GDM1 (cell line): ENCODE data around the gene ITPR1.

Source experiments
- DNase-seq: peaks from one replicate; lab custom pipeline; 2025; lab: John Stamatoyannopoulos, UW

ITPR1 gene

GRCh38 chr3:4491855-4492207 lies 1.3 kb upstream of the ITPR1 start:
- DNase-seq, result no peak

- peak; percentile 46 for DNase-seq
These were observed 737 bp upstream of the ITPR1 start for GRCh38 chr3:4492208-4493013.

DNA sequence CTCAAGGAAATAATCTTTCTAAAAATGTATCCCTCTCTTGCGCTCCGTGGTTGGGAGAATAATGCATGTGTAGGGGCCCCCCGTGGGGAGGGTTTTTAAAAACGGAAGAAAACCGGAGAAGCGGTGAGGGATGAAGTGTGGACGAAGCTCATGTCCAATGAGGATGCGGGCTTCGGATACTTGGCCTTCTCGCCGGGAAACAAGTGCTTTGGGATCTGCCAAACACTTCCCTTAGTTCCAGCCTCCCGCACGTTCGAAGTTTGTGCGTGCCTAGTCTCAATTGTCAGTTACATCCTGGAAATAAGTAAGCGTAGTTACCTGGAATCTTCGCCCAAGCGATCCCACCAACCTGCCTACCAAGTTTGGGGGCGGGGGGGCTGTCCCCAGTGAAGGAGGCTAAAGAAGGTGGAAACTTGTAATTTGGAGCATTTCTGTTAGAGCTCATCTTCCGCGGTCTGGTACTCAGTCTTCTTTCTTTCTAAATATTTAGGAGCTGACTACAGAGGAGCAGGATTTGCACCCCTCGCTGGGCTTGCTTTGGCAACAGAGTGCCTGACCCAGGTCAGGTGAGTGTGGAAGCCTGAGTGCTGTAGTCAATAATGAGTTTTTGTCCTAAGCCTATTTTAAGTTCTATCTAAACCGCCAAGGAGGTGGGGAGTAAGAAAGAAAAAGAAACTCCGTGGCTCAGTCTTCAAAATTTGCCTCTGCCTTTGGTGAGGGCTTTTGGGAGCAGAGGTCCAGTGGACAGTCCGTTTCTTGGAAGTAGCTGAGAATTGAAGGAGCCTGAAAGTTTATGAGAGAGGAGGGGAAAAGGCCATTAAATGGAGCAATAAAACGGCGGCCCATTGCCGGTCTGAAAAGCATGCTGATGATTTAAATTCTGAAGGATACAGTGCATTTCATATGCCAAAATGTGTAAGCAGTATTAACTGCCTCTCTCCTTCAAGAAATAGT lies 1.1 kb downstream of the ITPR1 start:
- no peak for DNase-seq

- DNase-seq, result no peak
These were observed 1.7 kb downstream of the ITPR1 start for GRCh38 chr3:4494895-4495264.

DNA sequence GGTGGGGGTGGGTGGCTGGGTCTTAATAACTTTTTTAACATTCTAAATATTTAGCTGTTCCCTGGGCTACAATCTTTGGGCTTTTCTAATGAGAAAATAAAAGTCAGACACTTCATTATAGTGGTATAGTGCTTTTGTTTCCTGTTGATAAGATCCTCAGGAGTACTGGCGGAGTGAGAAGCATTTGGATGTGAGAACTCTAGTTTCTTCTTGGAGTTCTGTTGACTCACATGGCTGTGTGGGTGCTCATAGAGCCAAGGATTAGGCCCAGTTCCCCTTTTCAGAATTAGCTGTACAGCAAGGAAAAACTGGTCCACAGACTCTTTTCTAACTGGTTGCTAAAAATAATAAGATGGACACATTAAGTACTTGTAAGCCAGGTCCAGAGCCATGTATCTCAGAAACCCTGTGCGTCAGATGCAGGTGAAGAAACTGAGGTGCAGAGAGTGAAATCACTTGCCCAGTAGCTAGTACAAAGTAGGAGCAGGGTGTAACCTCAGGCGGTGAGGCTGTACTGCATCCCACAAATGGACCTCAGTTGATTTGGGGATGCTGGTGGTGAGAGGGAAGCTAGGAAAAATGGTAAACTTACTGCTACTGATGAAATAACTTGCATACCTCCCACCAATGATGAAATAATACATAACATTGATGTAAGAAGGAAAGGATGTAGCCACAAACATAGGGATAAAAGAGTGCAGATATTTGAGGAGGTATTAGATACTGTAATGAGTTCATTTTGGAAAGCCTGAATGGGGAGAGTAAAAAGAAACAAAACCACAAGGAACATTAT lies 2.3 kb downstream of the ITPR1 start:
- DNase-seq, result peak; percentile 35

DNA sequence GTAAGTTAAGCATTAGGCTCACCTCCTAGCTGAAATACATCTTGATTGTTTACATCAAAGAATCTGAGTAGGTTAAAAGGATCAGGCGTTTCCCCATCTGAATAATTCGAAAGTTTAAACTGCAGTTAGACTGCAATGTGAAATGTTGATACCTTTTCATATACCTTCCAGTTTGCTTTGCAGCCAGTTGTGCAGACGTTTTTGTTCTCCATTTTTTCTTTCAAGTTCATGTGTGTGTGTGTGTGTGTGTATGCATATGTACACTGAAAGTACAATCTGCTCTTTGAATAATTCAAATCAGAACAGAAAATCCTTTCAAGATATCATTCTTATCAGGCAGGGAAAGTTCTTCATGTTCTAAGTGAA lies 2.9 kb downstream of the ITPR1 start:
- DNase-seq, result no peak

DNA sequence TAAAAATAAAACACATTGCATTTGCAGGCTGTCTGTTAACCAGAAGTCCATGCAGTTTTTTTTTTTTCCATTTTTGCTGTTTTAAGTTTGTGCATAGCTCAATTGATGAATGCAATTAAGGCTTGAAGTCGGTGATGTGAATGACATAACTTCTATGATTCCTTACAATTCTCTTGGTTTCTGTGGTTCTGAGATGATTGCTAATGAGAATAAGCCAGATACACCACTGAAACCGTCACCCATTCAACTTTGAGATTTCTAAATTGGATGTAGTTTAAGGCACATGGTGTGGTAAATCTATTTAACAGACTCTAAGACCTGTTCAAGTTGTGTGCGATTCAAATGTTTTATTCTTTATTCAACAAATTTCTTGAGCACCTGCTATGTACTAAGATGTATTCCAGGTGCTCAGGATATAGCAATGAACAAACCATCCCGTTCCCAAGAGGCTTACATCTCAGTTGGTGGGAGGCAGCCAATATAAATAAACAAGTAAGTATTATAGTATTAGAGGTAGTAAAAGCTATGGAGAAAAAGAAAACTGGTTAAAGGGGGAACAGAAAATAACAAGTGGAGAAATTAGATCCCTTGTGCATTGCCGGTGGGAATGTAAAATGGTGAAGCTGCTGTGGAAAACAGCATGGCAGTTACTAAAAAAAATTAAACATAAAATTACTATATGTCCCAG lies 4.0 kb downstream of the ITPR1 start:
- DNase-seq, result no peak

GRCh38 chr3:4497843-4498324 lies 4.7 kb downstream of the ITPR1 start:
- no peak for DNase-seq

DNA sequence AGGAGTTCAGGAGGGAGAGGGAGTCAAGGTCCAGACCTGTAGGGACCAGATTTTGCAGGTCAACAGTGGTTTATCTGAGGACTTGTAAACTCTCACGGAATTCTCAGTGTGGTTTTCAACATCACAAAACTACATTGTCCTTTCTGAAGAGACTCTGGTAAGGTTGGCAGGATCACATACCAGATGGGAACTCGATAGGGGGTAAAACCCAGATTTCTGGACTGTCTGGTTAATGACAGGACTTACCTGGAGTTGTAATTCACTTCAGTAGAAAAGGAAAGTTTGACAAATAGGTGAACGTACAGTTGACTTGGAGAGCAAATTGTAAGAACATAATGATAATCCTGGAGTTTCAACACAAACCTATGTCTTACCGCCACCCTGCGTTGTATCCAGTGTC lies 5.3 kb downstream of the ITPR1 start:
- DNase-seq, result no peak

GRCh38 chr3:4501437-4501836 lies 8.3 kb downstream of the ITPR1 start:
- DNase-seq, result no peak

GRCh38 chr3:4501927-4502326 lies 8.8 kb downstream of the ITPR1 start:
- no peak for DNase-seq

- DNase-seq, result no peak
These were observed 9.9 kb downstream of the ITPR1 start for GRCh38 chr3:4503050-4503449.

DNA sequence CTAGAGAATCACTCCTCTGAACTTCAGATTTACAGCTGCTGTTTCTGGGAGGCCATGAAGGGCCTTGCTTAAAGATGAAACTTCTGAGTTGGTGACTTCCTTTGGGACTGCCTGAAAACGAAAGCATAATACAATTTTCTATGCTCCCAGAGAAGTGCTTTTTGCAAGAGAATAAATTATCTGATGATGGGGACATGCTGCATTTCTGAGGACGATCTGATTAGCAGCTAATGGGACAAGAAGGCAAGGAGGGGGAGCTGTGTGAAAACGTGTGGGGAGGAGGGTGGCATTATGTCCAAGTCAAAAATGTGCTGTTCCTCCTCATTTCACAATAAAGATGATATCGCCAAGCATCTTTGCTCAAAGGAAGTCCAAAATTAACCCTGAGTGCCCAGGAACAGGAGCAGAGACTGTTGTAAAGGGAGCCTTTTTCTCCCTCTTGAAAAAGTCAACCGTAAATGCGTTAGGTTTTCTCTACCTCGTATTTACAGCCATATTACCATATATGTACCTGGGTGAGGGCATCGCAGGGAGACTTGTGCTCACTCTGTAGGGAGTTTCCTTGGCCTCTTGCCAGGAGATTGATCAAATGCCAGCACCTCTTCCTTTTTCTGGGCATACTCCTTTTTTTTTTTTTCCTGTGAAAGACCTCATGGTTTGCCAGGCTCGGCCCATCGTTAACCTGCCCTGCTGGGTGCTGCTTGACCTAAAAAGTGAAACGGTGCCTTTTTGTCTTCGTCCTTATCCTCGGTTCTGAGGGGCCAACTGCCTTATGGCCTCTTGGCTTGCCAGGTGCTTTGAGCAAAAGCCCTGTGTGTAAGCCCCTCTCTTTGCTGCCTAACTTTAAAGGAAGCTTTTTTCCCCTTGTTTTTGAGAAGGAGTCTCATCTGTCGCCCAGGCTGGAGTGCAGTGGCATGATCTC lies 11.5 kb downstream of the ITPR1 start:
- DNase-seq, result no peak

- DNase-seq, result no peak
These were observed 12.8 kb downstream of the ITPR1 start for GRCh38 chr3:4505688-4506558.

DNA sequence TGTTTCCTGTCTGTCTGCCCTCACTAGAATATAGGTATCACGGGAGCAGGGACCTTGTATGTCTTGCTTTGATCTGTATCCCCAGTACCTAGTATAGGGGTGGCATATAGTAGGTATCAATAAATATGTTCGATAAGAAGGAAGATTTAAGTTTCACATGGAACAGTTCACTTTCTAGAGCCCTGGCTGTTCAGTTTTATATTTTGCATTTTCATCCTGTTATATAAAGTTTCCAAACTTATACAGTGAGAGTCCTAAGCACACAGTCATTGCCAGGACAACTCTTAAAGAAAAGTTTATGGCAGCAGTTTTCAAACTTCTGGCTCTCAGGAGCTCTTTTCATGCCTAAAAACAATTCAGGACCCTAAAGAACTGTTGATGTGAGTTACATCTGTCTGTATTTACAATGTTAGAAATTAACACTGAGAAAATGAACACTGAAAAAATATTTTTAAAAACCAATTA lies 13.4 kb downstream of the ITPR1 start:
- DNase-seq, result no peak

DNA sequence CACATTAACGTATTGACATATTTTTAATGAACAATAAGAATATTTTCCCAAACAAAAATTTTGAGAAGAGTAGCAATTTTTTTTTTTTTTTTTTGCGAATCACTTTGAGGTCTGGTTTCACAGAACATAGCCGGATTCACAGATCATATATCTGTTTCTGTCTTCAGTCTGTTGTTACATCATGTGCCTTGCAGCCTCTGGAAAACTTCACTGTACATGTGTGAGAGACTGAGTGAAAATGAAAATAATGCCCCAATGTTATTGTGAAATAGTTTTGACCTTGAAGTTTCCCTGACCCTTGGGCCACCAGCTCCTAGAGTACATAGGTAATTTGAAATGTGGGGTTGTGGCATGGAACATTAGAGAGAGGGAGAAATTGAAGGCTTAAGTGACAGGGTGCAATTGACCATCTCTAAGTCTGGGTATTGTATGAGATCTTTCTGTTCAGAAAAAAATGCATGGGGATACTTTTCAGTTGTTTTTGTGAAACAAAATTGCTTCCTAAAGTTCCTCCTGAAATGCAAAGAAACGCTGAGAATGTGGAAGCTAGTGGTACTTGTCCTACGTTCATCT lies 14.0 kb downstream of the ITPR1 start:
- DNase-seq, result no peak

- no peak for DNase-seq
These were observed 15.2 kb downstream of the ITPR1 start for GRCh38 chr3:4508048-4508981.

DNA sequence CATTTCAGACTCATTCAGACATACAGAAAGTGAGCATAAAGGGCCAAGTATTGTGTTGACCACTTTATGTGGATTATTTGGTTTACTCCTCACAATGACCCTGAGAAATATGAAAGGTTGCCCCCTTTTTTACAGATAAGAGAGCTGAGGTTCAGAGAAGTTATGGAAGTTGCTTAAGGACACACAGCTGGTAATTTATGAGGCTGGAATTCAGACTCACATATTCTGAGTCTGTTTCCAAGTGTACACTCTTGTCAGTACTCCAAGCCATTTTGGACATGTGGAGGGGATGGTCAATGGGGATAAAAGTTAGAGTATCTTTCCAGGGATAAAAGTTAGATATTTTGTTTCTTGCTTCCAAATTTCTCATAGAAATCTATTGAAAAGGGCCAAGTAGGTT lies 15.9 kb downstream of the ITPR1 start:
- no peak for DNase-seq
